HepG2 (cell line): ENCODE data around the gene DST. TPM values are rescaled to one million over a fixed set of nuclear protein-coding genes. Genes with fewer than 3 reads are reported as not detected.

ENCODE experiments used
- ARNTL ChIP-seq: sonication (generic); formaldehyde crosslinking; IDR thresholded peaks from 2 replicates; pipeline ENCODE4 v1.4.0; 2020; ENCODE audit warnings: mild to moderate bottlenecking, missing genetic modification reagents
- BORCS8-MEF2B ChIP-seq: sonication (generic); formaldehyde crosslinking; IDR thresholded peaks from 2 replicates; pipeline ENCODE4 v1.8.0; 2022; ENCODE audit warnings: mild to moderate bottlenecking, missing genetic modification reagents
- FOSL1 ChIP-seq: sonication (generic); formaldehyde crosslinking; IDR thresholded peaks from 2 replicates; pipeline ENCODE4 v1.9.0; 2021; ENCODE audit warnings: missing genetic modification reagents, borderline replicate concordance
- FOXA1 ChIP-seq, 2 experiments: fragments of 450-650 bp in 1 of 2; sonication (generic) in 1 of 2; formaldehyde crosslinking in 1 of 2; IDR thresholded peaks; 2 replicates each; pipeline versions ENCODE4 v1.4.0 to v1.6.1; 2016 to 2020; ENCODE audit warnings: missing genetic modification reagents in 1 of 2
- HINFP ChIP-seq: sonication (generic); formaldehyde crosslinking; IDR thresholded peaks from 2 replicates; pipeline ENCODE4 v1.4.0; 2020; ENCODE audit warnings: low read depth, mild to moderate bottlenecking, missing genetic modification reagents
- KAT8 ChIP-seq: IDR thresholded peaks from 2 replicates; pipeline ENCODE4 v1.6.1; 2016; ENCODE audit warnings: missing genetic modification reagents, missing compliant biosample characterization
- MTA3 ChIP-seq: sonication (generic); formaldehyde crosslinking; IDR thresholded peaks from 2 replicates; pipeline ENCODE4 v1.4.0; 2020; ENCODE audit warnings: missing genetic modification reagents
- NCOA2 ChIP-seq: sonication (generic); formaldehyde crosslinking; IDR thresholded peaks from 2 replicates; pipeline ENCODE4 v1.8.0; 2022; ENCODE audit warnings: inconsistent platforms
- PAX8 ChIP-seq: sonication (generic); formaldehyde crosslinking; IDR thresholded peaks from 2 replicates; pipeline ENCODE4 v1.8.0; 2022; ENCODE audit warnings: mild to moderate bottlenecking, missing genetic modification reagents, borderline replicate concordance
- PITX1 ChIP-seq: sonication (generic); formaldehyde crosslinking; IDR thresholded peaks from 2 replicates; pipeline ENCODE4 v1.5.1; 2020; ENCODE audit warnings: mild to moderate bottlenecking, missing genetic modification reagents
- POLR2A ChIP-seq, 2 experiments: IDR thresholded peaks; 2 replicates each; pipeline ENCODE4 v1.6.1; 2011; ENCODE audit warnings: low read depth in 2 of 2, low read length in 2 of 2, mild to moderate bottlenecking in 1 of 2, moderate library complexity in 1 of 2; ENCODE audit not compliant: insufficient read depth in 1 of 2
- STAG1 ChIP-seq: sonication (generic); formaldehyde crosslinking; IDR thresholded peaks from 2 replicates; pipeline ENCODE4 v1.4.0; 2020; ENCODE audit warnings: missing genetic modification reagents
- TAF15 ChIP-seq: fragments of 200-400 bp; formaldehyde crosslinking; IDR thresholded peaks from one replicate; pipeline ENCODE4 v1.6.1; 2018; ENCODE audit warnings: mild to moderate bottlenecking, low read depth, low read length; ENCODE audit not compliant: poor library complexity, severe bottlenecking
- THAP8 ChIP-seq: sonication (generic); formaldehyde crosslinking; IDR thresholded peaks from 2 replicates; pipeline ENCODE4 v1.5.1; 2020; ENCODE audit warnings: missing genetic modification reagents, mild to moderate bottlenecking, borderline replicate concordance
- XBP1 ChIP-seq: sonication (generic); formaldehyde crosslinking; IDR thresholded peaks from 2 replicates; pipeline ENCODE4 v1.5.0; 2020; ENCODE audit warnings: missing genetic modification reagents
- ZNF556 ChIP-seq: sonication (generic); formaldehyde crosslinking; IDR thresholded peaks from 2 replicates; pipeline ENCODE4 v1.4.0; 2020; ENCODE audit warnings: mild to moderate bottlenecking, missing genetic modification reagents, borderline replicate concordance
- ZNF7 ChIP-seq: IDR thresholded peaks from 2 replicates; pipeline ENCODE4 v1.6.1; 2016; ENCODE audit warnings: missing biosample characterization, missing genetic modification reagents
- ZNF883 ChIP-seq: sonication (generic); formaldehyde crosslinking; IDR thresholded peaks from 2 replicates; pipeline ENCODE4 v1.5.1; 2020; ENCODE audit warnings: mild to moderate bottlenecking, missing genetic modification reagents; ENCODE audit errors: not compliant biosample characterization
- polyA plus RNA-seq, 8 experiments: library from polyadenylated mRNA; depleted of rRNA in 3 of 8; stranded (reverse) in 7 of 8; unstranded in 1 of 8; fragments of >200 nt; fragmentation: Illumina TruSeq in 4 of 8; extraction: Trizol in 4 of 8; gene quantifications; 2 replicates each; pipeline versions ENCODE4 v1.2.1 to v1.2.3, GENCODE V29; 2011 to 2016; ENCODE audit warnings: low read depth in 4 of 8, missing spikeins in 1 of 8, mixed read lengths in 1 of 8; ENCODE audit not compliant: insufficient read depth in 1 of 8
- total RNA-seq, 5 experiments: library from RNA; depleted of rRNA; stranded (reverse); fragments of >200 nt; fragmentation: Illumina TruSeq; extraction: Trizol; gene quantifications; 2 replicates each; pipeline ENCODE4 v1.2.3, GENCODE V29; 2016; ENCODE audit warnings: low read depth in 1 of 5
- TF ChIP-seq, protein P1 (sequence below): sonication (generic); formaldehyde crosslinking; IDR thresholded peaks from 2 replicates; pipeline ENCODE4 v1.4.0; 2020; ENCODE audit warnings: mild to moderate bottlenecking, missing genetic modification reagents, borderline replicate concordance
- TF ChIP-seq, protein P2 (sequence below): sonication (generic); formaldehyde crosslinking; IDR thresholded peaks from 2 replicates; pipeline ENCODE4 v1.4.0; 2020; ENCODE audit warnings: mild to moderate bottlenecking, missing genetic modification reagents
- TF ChIP-seq, protein P3 (sequence below): IDR thresholded peaks from 2 replicates; pipeline ENCODE4 v1.6.1; 2016; ENCODE audit warnings: missing genetic modification reagents, missing compliant biosample characterization
- TF ChIP-seq, protein P4 (sequence below): sonication (generic); formaldehyde crosslinking; IDR thresholded peaks from 2 replicates; pipeline ENCODE4 v1.5.1; 2020; ENCODE audit warnings: mild to moderate bottlenecking, missing genetic modification reagents, moderate library complexity

Gene DST
- total and polyA plus RNA-seq, 2 of the 13 experiments (the other 11 are each of a cell fraction or from before 2014, with no cell fraction given): 64.4 to 89.0 TPM

- TF ChIP-seq TAF15 (no peak), THAP8 (no peak), MTA3 (CRISPR knock-in tag) (no peak), PAX8 (no peak), KAT8 (CRISPR knock-in tag) (0 out of 2 replicates have a peak, but pooled peaks have one; percentile 15), FOXA1 (IDR thresholded peaks at IDR 0.05) (no peak), FOXA1 (CRISPR knock-in tag; IDR thresholded peaks at IDR 0.05) (peak; percentile 44), PITX1 (no peak), ZNF556 (CRISPR knock-in tag) (no peak), ZNF7 (CRISPR knock-in tag) (no peak), HINFP (CRISPR knock-in tag) (no peak), FOSL1 (no peak), ARNTL (CRISPR knock-in tag) (no peak), NCOA2 (CRISPR knock-in tag) (peak; percentile 78), ZNF883 (CRISPR knock-in tag) (no peak), STAG1 (CRISPR knock-in tag) (no peak), POLR2A (IDR thresholded peaks at IDR 0.05; ENCODE audit: insufficient read depth in 1 of 2, low read depth in 2 of 2, low read length in 2 of 2) (no peak), BORCS8-MEF2B (CRISPR knock-in tag) (no peak), XBP1 (CRISPR knock-in tag) (no peak)
- TF ChIP-seq, protein P1, sequence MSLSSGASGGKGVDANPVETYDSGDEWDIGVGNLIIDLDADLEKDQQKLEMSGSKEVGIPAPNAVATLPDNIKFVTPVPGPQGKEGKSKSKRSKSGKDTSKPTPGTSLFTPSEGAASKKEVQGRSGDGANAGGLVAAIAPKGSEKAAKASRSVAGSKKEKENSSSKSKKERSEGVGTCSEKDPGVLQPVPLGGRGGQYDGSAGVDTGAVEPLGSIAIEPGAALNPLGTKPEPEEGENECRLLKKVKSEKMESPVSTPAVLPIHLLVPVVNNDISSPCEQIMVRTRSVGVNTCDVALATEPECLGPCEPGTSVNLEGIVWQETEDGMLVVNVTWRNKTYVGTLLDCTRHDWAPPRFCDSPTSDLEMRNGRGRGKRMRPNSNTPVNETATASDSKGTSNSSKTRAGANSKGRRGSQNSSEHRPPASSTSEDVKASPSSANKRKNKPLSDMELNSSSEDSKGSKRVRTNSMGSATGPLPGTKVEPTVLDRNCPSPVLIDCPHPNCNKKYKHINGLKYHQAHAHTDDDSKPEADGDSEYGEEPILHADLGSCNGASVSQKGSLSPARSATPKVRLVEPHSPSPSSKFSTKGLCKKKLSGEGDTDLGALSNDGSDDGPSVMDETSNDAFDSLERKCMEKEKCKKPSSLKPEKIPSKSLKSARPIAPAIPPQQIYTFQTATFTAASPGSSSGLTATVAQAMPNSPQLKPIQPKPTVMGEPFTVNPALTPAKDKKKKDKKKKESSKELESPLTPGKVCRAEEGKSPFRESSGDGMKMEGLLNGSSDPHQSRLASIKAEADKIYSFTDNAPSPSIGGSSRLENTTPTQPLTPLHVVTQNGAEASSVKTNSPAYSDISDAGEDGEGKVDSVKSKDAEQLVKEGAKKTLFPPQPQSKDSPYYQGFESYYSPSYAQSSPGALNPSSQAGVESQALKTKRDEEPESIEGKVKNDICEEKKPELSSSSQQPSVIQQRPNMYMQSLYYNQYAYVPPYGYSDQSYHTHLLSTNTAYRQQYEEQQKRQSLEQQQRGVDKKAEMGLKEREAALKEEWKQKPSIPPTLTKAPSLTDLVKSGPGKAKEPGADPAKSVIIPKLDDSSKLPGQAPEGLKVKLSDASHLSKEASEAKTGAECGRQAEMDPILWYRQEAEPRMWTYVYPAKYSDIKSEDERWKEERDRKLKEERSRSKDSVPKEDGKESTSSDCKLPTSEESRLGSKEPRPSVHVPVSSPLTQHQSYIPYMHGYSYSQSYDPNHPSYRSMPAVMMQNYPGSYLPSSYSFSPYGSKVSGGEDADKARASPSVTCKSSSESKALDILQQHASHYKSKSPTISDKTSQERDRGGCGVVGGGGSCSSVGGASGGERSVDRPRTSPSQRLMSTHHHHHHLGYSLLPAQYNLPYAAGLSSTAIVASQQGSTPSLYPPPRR (CRISPR knock-in tag): peak; percentile 69; the same call in 1 of the 2 replicates
- TF ChIP-seq, protein P2, sequence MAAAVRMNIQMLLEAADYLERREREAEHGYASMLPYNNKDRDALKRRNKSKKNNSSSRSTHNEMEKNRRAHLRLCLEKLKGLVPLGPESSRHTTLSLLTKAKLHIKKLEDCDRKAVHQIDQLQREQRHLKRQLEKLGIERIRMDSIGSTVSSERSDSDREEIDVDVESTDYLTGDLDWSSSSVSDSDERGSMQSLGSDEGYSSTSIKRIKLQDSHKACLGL (CRISPR knock-in tag): no peak
- TF ChIP-seq, protein P3, sequence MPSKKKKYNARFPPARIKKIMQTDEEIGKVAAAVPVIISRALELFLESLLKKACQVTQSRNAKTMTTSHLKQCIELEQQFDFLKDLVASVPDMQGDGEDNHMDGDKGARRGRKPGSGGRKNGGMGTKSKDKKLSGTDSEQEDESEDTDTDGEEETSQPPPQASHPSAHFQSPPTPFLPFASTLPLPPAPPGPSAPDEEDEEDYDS (CRISPR knock-in tag): no peak
- TF ChIP-seq, protein P4, sequence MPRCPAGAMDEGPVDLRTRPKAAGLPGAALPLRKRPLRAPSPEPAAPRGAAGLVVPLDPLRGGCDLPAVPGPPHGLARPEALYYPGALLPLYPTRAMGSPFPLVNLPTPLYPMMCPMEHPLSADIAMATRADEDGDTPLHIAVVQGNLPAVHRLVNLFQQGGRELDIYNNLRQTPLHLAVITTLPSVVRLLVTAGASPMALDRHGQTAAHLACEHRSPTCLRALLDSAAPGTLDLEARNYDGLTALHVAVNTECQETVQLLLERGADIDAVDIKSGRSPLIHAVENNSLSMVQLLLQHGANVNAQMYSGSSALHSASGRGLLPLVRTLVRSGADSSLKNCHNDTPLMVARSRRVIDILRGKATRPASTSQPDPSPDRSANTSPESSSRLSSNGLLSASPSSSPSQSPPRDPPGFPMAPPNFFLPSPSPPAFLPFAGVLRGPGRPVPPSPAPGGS: no peak
Measured at GRCh38 chr6:56510984-56511531, 131.6 kb downstream of the DST start (continued).
